ENCODE measurements around the gene KCNK7. TPM values are rescaled to one million over a fixed set of nuclear protein-coding genes. Genes with fewer than 3 reads are reported as not detected.

Gene KCNK7, protein sequence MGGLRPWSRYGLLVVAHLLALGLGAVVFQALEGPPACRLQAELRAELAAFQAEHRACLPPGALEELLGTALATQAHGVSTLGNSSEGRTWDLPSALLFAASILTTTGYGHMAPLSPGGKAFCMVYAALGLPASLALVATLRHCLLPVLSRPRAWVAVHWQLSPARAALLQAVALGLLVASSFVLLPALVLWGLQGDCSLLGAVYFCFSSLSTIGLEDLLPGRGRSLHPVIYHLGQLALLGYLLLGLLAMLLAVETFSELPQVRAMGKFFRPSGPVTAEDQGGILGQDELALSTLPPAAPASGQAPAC
- total RNA-seq (2014; rRNA removed; shearing (Covaris generic)) = not detected in 2 replicates
- 0.24 and 0.60 TPM in 2 replicates for polyA plus RNA-seq (2016; fragmentation: Nextera tagmentation; extraction: Ambion mirVana)
- long read RNA-seq = 0 reads

DNA sequence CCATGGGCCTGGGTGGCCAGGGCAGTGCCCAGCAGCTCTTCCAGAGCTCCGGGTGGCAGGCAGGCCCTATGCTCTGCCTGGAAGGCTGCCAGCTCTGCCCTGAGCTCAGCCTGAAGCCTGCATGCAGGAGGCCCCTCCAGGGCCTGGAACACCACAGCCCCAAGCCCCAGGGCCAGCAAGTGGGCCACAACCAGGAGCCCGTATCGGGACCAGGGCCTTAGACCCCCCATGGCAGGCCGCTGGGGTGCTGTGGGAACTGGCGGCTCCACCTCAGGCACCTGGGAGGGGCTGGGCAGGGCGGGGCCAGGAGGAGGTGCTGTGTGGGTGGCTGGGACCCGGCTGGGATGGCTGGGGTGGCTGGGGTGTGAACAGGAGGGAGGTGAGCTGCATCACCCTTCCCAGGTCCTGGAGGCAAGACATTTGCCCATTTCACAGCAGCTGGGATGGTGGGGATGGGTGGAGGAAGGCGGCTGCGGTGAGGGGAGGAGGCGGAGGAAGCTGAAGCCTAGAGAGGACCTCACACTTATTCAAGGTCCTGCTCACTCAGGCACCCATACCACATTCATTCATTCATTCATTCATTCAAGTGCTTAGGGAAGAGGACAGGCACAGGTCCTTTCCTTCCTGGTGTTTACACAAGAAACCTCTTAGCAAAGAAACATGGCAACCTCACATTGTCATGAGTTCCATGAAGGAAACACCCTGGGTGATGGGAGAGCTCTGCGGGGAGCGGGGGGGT is at the start of gene KCNK7:
KCNK7 (minus strand) TSS at position 258 of the 739 bp plus-strand sequence; CDS start at position 230, 28 bp downstream.
- no peaks in the 10 kb centered on the region; the same call in 2 of the 3 replicates for H3K9me3 Mint-ChIP-seq
- H3K27me3 Mint-ChIP-seq (ENCODE audit: insufficient read depth, low read depth, poor library complexity) = peaks cover 32% of the 10 kb centered on the region
- peaks cover 7% of the 10 kb centered on the region; the same call in 2 of the 3 replicates for H3K36me3 Mint-ChIP-seq (ENCODE audit: low read depth)
- no peaks in the 10 kb centered on the region for H3K9me2 ChIP-seq (ENCODE audit: insufficient read depth)
- H3K27ac ChIP-seq (ENCODE audit: low read depth) = no peak within 1 kb of the TSS
- no peaks in the 10 kb centered on the region; the same call in 1 of the 2 replicates for H4K20me1 ChIP-seq (replicated peaks; ENCODE audit: insufficient read depth)
- no peak within 1 kb of the TSS for H3K27ac Mint-ChIP-seq
- H3K36me3 ChIP-seq (ENCODE audit: insufficient read depth) = no peaks in the 10 kb centered on the region; the same call in 1 of the 2 replicates
- peaks cover 13% of the 10 kb centered on the region; the same call in 1 of the 2 replicates for H3K4me1 ChIP-seq (ENCODE audit: insufficient read depth)
- peaks cover 22% of the 10 kb centered on the region; the same call in 1 of the 2 replicates for H3F3A ChIP-seq (replicated peaks; ENCODE audit: low read depth)
- no peak within 1 kb of the TSS for H3K4me3 Mint-ChIP-seq
- peaks cover 10% of the 10 kb centered on the region for H3K4me1 Mint-ChIP-seq
- no peak within 1 kb of the TSS for H3K4me3 ChIP-seq
- no peak for DNase-seq (ENCODE audit: low spot score)
- H3K79me2 ChIP-seq (replicated peaks; ENCODE audit: insufficient read depth) = no peaks in the 10 kb centered on the region
- no peak for ATAC-seq
- peaks cover 36% of the 10 kb centered on the region for H3K27me3 ChIP-seq (ENCODE audit: insufficient read depth)
- no peak within 1 kb of the TSS for H3K4me2 ChIP-seq
- no peak for TF ChIP-seq ZNF331 (CRISPR knock-in tag; IDR thresholded peaks at IDR 0.05; ENCODE audit: low read depth)
- no peak for TF ChIP-seq JUNB (IDR thresholded peaks at IDR 0.05; ENCODE audit: unreplicated experiment)
- TF ChIP-seq EZH2phosphoT487 (IDR thresholded peaks at IDR 0.05; ENCODE audit: unreplicated experiment) = no peak
- no peak for TF ChIP-seq STAT1 (IDR thresholded peaks at IDR 0.05; ENCODE audit: unreplicated experiment)
- TF ChIP-seq ZNF114 (CRISPR knock-in tag; IDR thresholded peaks at IDR 0.05) = no peak
- TF ChIP-seq, protein P1, sequence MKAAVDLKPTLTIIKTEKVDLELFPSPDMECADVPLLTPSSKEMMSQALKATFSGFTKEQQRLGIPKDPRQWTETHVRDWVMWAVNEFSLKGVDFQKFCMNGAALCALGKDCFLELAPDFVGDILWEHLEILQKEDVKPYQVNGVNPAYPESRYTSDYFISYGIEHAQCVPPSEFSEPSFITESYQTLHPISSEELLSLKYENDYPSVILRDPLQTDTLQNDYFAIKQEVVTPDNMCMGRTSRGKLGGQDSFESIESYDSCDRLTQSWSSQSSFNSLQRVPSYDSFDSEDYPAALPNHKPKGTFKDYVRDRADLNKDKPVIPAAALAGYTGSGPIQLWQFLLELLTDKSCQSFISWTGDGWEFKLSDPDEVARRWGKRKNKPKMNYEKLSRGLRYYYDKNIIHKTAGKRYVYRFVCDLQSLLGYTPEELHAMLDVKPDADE (IDR thresholded peaks at IDR 0.05) = no peak
- no peak for TF ChIP-seq CREB1 (CRISPR knock-in tag; IDR thresholded peaks at IDR 0.05; ENCODE audit: low read depth)
- no peak within 1 kb of the TSS for H2AFZ ChIP-seq

DNA sequence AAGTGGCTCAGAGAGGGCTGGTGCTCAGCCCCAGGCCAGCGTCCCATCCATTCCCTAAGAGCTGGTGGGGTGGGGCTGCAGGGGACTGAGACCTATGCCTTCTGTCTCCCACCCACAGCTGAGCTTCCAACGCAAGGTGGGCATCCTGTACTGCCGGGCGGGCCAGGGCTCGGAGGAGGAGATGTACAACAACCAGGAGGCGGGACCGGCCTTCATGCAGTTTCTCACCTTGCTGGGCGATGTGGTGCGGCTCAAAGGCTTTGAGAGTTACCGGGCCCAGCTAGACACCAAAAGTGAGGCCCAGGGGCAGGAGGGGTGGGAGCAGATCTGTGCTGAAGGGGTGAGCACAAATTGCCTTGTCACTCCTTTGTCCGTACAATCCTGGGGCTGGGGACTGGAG is 49.2 kb upstream of the KCNK7 start:
- Histone ChIP-seq H4K20me1 (replicated peaks; ENCODE audit: insufficient read depth) (no peaks in the 10 kb centered on the region), H3K9me2 (ENCODE audit: insufficient read depth) (no peaks in the 10 kb centered on the region), H3K4me2 (no peak overlapping the region), H3K4me1 (ENCODE audit: insufficient read depth) (peaks cover 32% of the 10 kb centered on the region), H2AFZ (no peak overlapping the region), H3F3A (replicated peaks; ENCODE audit: low read depth) (peaks cover 10% of the 10 kb centered on the region; the same call in 1 of the 2 replicates), H3K36me3 (ENCODE audit: insufficient read depth) (no peaks in the 10 kb centered on the region), H3K4me3 (no peak overlapping the region), H3K27me3 (ENCODE audit: insufficient read depth) (no peaks in the 10 kb centered on the region), H3K27ac (ENCODE audit: low read depth) (no peak overlapping the region), H3K79me2 (replicated peaks; ENCODE audit: insufficient read depth) (no peaks in the 10 kb centered on the region; the same call in 1 of the 2 replicates)
- no peaks in the 10 kb centered on the region; the same call in 2 of the 3 replicates for H3K36me3 Mint-ChIP-seq (ENCODE audit: low read depth)
- H3K4me1 Mint-ChIP-seq = peaks cover 32% of the 10 kb centered on the region
- ATAC-seq (no peak), DNase-seq (ENCODE audit: low spot score) (no peak)
- H3K27me3 Mint-ChIP-seq (ENCODE audit: insufficient read depth, low read depth, poor library complexity) = peaks cover 24% of the 10 kb centered on the region
- TF ChIP-seq, protein P1 (IDR thresholded peaks at IDR 0.05) = no peak
- TF ChIP-seq JUNB (IDR thresholded peaks at IDR 0.05; ENCODE audit: unreplicated experiment) = no peak
- TF ChIP-seq, protein P2, sequence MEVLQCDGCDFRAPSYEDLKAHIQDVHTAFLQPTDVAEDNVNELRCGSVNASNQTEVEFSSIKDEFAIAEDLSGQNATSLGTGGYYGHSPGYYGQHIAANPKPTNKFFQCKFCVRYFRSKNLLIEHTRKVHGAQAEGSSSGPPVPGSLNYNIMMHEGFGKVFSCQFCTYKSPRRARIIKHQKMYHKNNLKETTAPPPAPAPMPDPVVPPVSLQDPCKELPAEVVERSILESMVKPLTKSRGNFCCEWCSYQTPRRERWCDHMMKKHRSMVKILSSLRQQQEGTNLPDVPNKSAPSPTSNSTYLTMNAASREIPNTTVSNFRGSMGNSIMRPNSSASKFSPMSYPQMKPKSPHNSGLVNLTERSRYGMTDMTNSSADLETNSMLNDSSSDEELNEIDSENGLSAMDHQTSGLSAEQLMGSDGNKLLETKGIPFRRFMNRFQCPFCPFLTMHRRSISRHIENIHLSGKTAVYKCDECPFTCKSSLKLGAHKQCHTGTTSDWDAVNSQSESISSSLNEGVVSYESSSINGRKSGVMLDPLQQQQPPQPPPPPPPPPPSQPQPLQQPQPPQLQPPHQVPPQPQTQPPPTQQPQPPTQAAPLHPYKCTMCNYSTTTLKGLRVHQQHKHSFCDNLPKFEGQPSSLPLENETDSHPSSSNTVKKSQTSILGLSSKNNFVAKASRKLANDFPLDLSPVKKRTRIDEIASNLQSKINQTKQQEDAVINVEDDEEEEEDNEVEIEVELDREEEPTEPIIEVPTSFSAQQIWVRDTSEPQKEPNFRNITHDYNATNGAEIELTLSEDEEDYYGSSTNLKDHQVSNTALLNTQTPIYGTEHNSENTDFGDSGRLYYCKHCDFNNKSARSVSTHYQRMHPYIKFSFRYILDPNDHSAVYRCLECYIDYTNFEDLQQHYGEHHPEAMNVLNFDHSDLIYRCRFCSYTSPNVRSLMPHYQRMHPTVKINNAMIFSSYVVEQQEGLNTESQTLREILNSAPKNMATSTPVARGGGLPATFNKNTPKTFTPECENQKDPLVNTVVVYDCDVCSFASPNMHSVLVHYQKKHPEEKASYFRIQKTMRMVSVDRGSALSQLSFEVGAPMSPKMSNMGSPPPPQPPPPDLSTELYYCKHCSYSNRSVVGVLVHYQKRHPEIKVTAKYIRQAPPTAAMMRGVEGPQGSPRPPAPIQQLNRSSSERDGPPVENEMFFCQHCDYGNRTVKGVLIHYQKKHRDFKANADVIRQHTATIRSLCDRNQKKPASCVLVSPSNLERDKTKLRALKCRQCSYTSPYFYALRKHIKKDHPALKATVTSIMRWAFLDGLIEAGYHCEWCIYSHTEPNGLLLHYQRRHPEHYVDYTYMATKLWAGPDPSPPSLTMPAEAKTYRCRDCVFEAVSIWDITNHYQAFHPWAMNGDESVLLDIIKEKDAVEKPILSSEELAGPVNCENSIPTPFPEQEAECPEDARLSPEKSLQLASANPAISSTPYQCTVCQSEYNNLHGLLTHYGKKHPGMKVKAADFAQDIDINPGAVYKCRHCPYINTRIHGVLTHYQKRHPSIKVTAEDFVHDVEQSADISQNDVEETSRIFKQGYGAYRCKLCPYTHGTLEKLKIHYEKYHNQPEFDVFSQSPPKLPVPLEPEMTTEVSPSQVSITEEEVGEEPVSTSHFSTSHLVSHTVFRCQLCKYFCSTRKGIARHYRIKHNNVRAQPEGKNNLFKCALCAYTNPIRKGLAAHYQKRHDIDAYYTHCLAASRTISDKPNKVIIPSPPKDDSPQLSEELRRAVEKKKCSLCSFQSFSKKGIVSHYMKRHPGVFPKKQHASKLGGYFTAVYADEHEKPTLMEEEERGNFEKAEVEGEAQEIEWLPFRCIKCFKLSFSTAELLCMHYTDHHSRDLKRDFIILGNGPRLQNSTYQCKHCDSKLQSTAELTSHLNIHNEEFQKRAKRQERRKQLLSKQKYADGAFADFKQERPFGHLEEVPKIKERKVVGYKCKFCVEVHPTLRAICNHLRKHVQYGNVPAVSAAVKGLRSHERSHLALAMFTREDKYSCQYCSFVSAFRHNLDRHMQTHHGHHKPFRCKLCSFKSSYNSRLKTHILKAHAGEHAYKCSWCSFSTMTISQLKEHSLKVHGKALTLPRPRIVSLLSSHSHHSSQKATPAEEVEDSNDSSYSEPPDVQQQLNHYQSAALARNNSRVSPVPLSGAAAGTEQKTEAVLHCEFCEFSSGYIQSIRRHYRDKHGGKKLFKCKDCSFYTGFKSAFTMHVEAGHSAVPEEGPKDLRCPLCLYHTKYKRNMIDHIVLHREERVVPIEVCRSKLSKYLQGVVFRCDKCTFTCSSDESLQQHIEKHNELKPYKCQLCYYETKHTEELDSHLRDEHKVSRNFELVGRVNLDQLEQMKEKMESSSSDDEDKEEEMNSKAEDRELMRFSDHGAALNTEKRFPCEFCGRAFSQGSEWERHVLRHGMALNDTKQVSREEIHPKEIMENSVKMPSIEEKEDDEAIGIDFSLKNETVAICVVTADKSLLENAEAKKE (CRISPR knock-in tag; IDR thresholded peaks at IDR 0.05) = no peak
- no peak for TF ChIP-seq EZH2phosphoT487 (IDR thresholded peaks at IDR 0.05; ENCODE audit: unreplicated experiment)
- no peak for TF ChIP-seq ZNF331 (CRISPR knock-in tag; IDR thresholded peaks at IDR 0.05; ENCODE audit: low read depth)
- H3K4me3 Mint-ChIP-seq = no peak overlapping the region
- H3K27ac Mint-ChIP-seq = no peak overlapping the region
- no peaks in the 10 kb centered on the region for H3K9me3 Mint-ChIP-seq

All from GM23338 (cell line).